ENCODE measurements around the gene PRKAR2B.

GRCh38 chr7:107206706-107207105 lies 162.2 kb downstream of the PRKAR2B start:
- TF ChIP-seq CTCF (IDR thresholded peaks at IDR 0.05): no peak
- TF ChIP-seq POLR2AphosphoS5 (IDR thresholded peaks at IDR 0.05): no peak

Measured in breast epithelium (tissue), 3 donors.